H9 (cell line): ENCODE results near the gene NDUFA3. TPM values are rescaled to one million over a fixed set of nuclear protein-coding genes. Genes with fewer than 3 reads are reported as not detected.

Source experiments
- DNase-seq: peaks from one replicate; pipeline ENCODE4 v3.0.0-alpha.2; 2017
- H2AFZ ChIP-seq: one replicate; pipeline ENCODE4 v1.6.1; 2013; ENCODE audit warnings: mild to moderate bottlenecking, low read length, control low read depth, moderate library complexity
- H2AK5ac ChIP-seq: 2 replicates; pipeline ENCODE4 v1.6.1; 2013; ENCODE audit warnings: low read length, control low read depth, mixed read lengths; ENCODE audit not compliant: insufficient read length
- H2BK120ac ChIP-seq: one replicate; pipeline ENCODE4 v1.6.1; 2013; ENCODE audit warnings: low read depth, mild to moderate bottlenecking, low read length, control low read depth, inconsistent platforms; ENCODE audit not compliant: poor library complexity, severe bottlenecking
- H2BK12ac ChIP-seq: 2 replicates; pipeline ENCODE4 v1.6.1; 2013; ENCODE audit warnings: low read length, control low read depth, mixed read lengths, low read depth; ENCODE audit not compliant: insufficient read length
- H2BK15ac ChIP-seq: 2 replicates; pipeline ENCODE4 v1.6.1; 2013; ENCODE audit warnings: low read depth, low read length, control low read depth
- H2BK20ac ChIP-seq: one replicate; pipeline ENCODE4 v1.6.1; 2013; ENCODE audit warnings: low read depth, mild to moderate bottlenecking, low read length, control low read depth, inconsistent platforms; ENCODE audit not compliant: poor library complexity, severe bottlenecking
- H2BK5ac ChIP-seq: 2 replicates; pipeline ENCODE4 v1.6.1; 2013; ENCODE audit warnings: low read length, control low read depth, mixed read lengths; ENCODE audit not compliant: insufficient read length
- H3K14ac ChIP-seq: 2 replicates; pipeline ENCODE4 v1.6.1; 2013; ENCODE audit warnings: low read length, control low read depth; ENCODE audit not compliant: insufficient read depth
- H3K18ac ChIP-seq: 2 replicates; pipeline ENCODE4 v1.6.1; 2013; ENCODE audit warnings: low read depth, mild to moderate bottlenecking, mixed read lengths, low read length, control low read depth; ENCODE audit not compliant: insufficient read length
- H3K23ac ChIP-seq: 2 replicates; pipeline ENCODE4 v1.6.1; 2013; ENCODE audit warnings: low read length, control low read depth, mixed read lengths, low read depth; ENCODE audit not compliant: insufficient read length
- H3K23me2 ChIP-seq: 2 replicates; pipeline ENCODE4 v1.6.1; 2013; ENCODE audit warnings: low read depth, mild to moderate bottlenecking, mixed read lengths, low read length, control low read depth; ENCODE audit not compliant: insufficient read length, poor library complexity, severe bottlenecking
- H3K27ac ChIP-seq: 2 replicates; pipeline ENCODE4 v1.5.1; 2013; ENCODE audit warnings: low read length, control low read depth, mixed read lengths, low read depth; ENCODE audit not compliant: insufficient read length
- H3K27me3 ChIP-seq: 2 replicates; pipeline ENCODE4 v1.6.1; 2013; ENCODE audit warnings: low read length, control low read depth, inconsistent platforms; ENCODE audit not compliant: insufficient read depth
- H3K4ac ChIP-seq: 2 replicates; pipeline ENCODE4 v1.6.1; 2013; ENCODE audit warnings: low read depth, mild to moderate bottlenecking, control low read depth, inconsistent platforms, low read length, moderate library complexity
- H3K4me1 ChIP-seq: 2 replicates; pipeline ENCODE4 v1.6.1; 2013; ENCODE audit warnings: low read length, control low read depth, inconsistent platforms; ENCODE audit not compliant: insufficient read depth
- H3K4me2 ChIP-seq: 2 replicates; pipeline ENCODE4 v1.6.1; 2013; ENCODE audit warnings: low read length, control low read depth, mixed read lengths; ENCODE audit not compliant: insufficient read length, insufficient read depth
- H3K56ac ChIP-seq: 2 replicates; pipeline ENCODE4 v1.6.1; 2013; ENCODE audit warnings: low read depth, mild to moderate bottlenecking, mixed read lengths, low read length, control low read depth; ENCODE audit not compliant: insufficient read length
- H3K79me1 ChIP-seq: 2 replicates; pipeline ENCODE4 v1.6.1; 2013; ENCODE audit warnings: low read depth, mild to moderate bottlenecking, moderate library complexity, low read length, control low read depth, inconsistent platforms; ENCODE audit not compliant: insufficient read depth, poor library complexity, severe bottlenecking
- H3K79me2 ChIP-seq: 2 replicates; pipeline ENCODE4 v1.6.1; 2013; ENCODE audit warnings: low read length, control low read depth, inconsistent platforms; ENCODE audit not compliant: insufficient read depth
- H3K9ac ChIP-seq: 2 replicates; pipeline ENCODE4 v1.6.1; 2013; ENCODE audit warnings: low read length, control low read depth, mixed read lengths; ENCODE audit not compliant: insufficient read length; ENCODE audit errors: extremely low read depth
- H3K9me3 ChIP-seq: one replicate; pipeline ENCODE4 v1.6.1; 2013; ENCODE audit warnings: low read depth, low read length, inconsistent platforms; ENCODE audit not compliant: control insufficient read depth
- H3T11ph ChIP-seq: one replicate; pipeline ENCODE4 v1.6.1; 2013; ENCODE audit warnings: mild to moderate bottlenecking, low read length, control low read depth, inconsistent platforms
- H4K20me1 ChIP-seq: one replicate; pipeline ENCODE4 v1.6.1; 2013; ENCODE audit not compliant: control insufficient read depth, insufficient read length, insufficient read depth
- H4K5ac ChIP-seq: 2 replicates; pipeline ENCODE4 v1.6.1; 2013; ENCODE audit warnings: low read depth, mild to moderate bottlenecking, mixed read lengths, low read length, control low read depth; ENCODE audit not compliant: insufficient read length
- H4K8ac ChIP-seq: replicated peaks from 2 replicates; pipeline ENCODE4 v1.6.1; 2013; ENCODE audit warnings: low read length, control low read depth, mixed read lengths, low read depth; ENCODE audit not compliant: insufficient read length
- H4K91ac ChIP-seq: 2 replicates; pipeline ENCODE4 v1.6.1; 2013; ENCODE audit warnings: low read depth, mild to moderate bottlenecking, moderate library complexity, mixed read lengths, low read length, control low read depth; ENCODE audit not compliant: insufficient read length
- H3K27ac Mint-ChIP-seq, 3 experiments: 2 replicates in 2 of 3; 3 replicates in 1 of 3; pipeline ENCODE4 v1.8.0; 2020 to 2021; ENCODE audit warnings: mixed read lengths in 3 of 3, mild to moderate bottlenecking in 1 of 3, moderate library complexity in 1 of 3
- H3K27me3 Mint-ChIP-seq: 2 replicates; pipeline ENCODE4 v1.8.0; 2021; ENCODE audit warnings: low read depth, mild to moderate bottlenecking, moderate library complexity, mixed read lengths
- H3K36me3 Mint-ChIP-seq, 3 experiments: 2 replicates in 2 of 3; 3 replicates in 1 of 3; pipeline ENCODE4 v1.8.0; 2020 to 2021; ENCODE audit warnings: low read depth in 3 of 3, mixed read lengths in 3 of 3; ENCODE audit not compliant: insufficient read depth in 1 of 3
- H3K4me1 Mint-ChIP-seq, 2 experiments: 2 replicates each; pipeline ENCODE4 v1.8.0; 2020; ENCODE audit warnings: mixed read lengths in 2 of 2
- H3K4me3 Mint-ChIP-seq, 2 experiments: 2 replicates in 1 of 2; 3 replicates in 1 of 2; pipeline ENCODE4 v1.8.0; 2020 to 2021; ENCODE audit warnings: mild to moderate bottlenecking in 2 of 2, mixed read lengths in 2 of 2, moderate library complexity in 1 of 2
- H3K9me3 Mint-ChIP-seq, 2 experiments: 2 replicates in 1 of 2; 3 replicates in 1 of 2; pipeline ENCODE4 v1.8.0; 2020; ENCODE audit warnings: mild to moderate bottlenecking in 2 of 2, mixed read lengths in 2 of 2, moderate library complexity in 1 of 2
- WGBS: extraction: QIAGEN DNeasy Blood & Tissue Kit; methylation state at CpG from one replicate; pipeline ENCODE4 v1.1.7; 2013; ENCODE audit warnings: missing lambda C conversion rate, low lambda C conversion rate, mixed read lengths; ENCODE audit not compliant: insufficient read length; ENCODE audit errors: extremely low coverage; 5-methylcytosine and 5-hydroxymethylcytosine counted together
- total RNA-seq: library from RNA; stranded (reverse); gene quantifications from 2 replicates; pipeline ENCODE4 v1.2.1, GENCODE V29; 2021
- TF ChIP-seq, protein P1 (sequence below): fragments of 200-600 bp; sonication (generic); conservative IDR thresholded peaks from 3 replicates; pipeline ENCODE4 v1.8.0; 2021; ENCODE audit warnings: antibody characterized with exemption, mild to moderate bottlenecking

Gene NDUFA3
- total RNA-seq, 1 experiment from 2014 or later = 174 TPM

DNA sequence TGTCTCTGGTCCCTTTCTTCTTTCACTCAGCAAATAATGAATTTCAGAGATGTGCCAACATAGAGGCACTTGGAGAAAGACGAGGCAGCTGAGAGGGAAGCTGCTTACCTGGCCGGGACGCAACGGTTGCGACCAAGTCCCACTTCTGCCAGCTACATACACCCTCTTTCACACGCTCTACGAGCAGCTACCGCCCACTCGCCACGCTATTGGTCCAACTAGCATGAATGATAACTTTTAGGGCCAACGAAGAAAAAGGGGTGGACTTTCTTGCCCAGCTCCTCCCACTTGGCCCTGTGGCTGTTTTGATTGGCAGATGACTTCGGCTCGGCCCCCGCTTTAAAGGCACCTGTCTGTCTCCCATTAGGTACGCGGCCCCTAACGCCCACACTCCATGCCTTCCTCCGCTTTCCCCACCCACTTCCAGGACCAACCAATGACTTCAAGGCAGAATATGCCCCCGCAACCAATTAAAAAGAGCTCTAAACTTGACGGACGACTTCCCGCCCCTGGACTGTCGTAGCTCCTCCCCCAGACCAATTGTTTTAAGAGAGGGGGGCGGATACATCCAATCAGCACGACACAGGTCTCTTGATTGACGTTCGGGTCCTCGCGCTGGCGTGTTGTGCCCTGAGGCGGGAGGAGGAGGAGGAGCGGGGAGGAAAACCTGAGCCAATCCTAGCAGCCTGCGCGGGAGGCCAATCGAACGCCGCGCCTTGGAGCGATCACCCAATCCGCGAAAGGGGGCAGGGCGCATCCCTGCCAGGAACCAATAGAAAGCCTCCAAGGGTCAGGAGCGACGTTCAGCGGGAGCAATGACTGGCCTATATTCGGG is 34.4 kb downstream of the NDUFA3 start:
- Histone ChIP-seq H2BK120ac (no peak overlapping the region), H3K27me3 (no peaks in the 10 kb centered on the region), H2BK12ac (no peak overlapping the region), H3K4ac (no peak overlapping the region), H4K8ac (no peak overlapping the region), H3K18ac (no peak overlapping the region), H2BK15ac (no peak overlapping the region), H3K4me1 (no peaks in the 10 kb centered on the region), H3K79me1 (peaks cover 17% of the 10 kb centered on the region), H3K23ac (no peak overlapping the region), H3K23me2 (peaks cover 15% of the 10 kb centered on the region), H3T11ph (no peak overlapping the region), H3K9ac (peak overlapping the region; percentile 59), H4K20me1 (peaks cover 3% of the 10 kb centered on the region), H2AFZ (no peak overlapping the region), H3K9me3 (peaks cover 4% of the 10 kb centered on the region), H2BK20ac (no peak overlapping the region), H3K56ac (no peak overlapping the region), H2AK5ac (no peak overlapping the region), H3K79me2 (peaks cover 24% of the 10 kb centered on the region; the same call in 1 of the 2 replicates), H4K91ac (no peak overlapping the region), H4K5ac (no peak overlapping the region), H3K27ac (no peak overlapping the region), H3K14ac (no peak overlapping the region), H2BK5ac (no peak overlapping the region), H3K4me2 (peak overlapping the region; percentile 94)
- Mint-ChIP-seq H3K27me3 (peaks cover 1% of the 10 kb centered on the region; the same call in 1 of the 2 replicates), H3K36me3 (peaks cover 23 to 52% (median 28%) of the 10 kb centered on the region in 3 experiments), H3K4me1 (peaks cover 37 to 39% of the 10 kb centered on the region in 2 experiments), H3K9me3 (peaks cover 11 to 12% of the 10 kb centered on the region in 2 experiments), H3K4me3 (peak overlapping the region; percentile 80 to 93), H3K27ac (peak overlapping the region; percentile 90 to 98 (median 93))
- WGBS = no CpG with 5 or more reads among the region's 46 CpGs
- DNase-seq = peak; percentile 100
- TF ChIP-seq, protein P1, sequence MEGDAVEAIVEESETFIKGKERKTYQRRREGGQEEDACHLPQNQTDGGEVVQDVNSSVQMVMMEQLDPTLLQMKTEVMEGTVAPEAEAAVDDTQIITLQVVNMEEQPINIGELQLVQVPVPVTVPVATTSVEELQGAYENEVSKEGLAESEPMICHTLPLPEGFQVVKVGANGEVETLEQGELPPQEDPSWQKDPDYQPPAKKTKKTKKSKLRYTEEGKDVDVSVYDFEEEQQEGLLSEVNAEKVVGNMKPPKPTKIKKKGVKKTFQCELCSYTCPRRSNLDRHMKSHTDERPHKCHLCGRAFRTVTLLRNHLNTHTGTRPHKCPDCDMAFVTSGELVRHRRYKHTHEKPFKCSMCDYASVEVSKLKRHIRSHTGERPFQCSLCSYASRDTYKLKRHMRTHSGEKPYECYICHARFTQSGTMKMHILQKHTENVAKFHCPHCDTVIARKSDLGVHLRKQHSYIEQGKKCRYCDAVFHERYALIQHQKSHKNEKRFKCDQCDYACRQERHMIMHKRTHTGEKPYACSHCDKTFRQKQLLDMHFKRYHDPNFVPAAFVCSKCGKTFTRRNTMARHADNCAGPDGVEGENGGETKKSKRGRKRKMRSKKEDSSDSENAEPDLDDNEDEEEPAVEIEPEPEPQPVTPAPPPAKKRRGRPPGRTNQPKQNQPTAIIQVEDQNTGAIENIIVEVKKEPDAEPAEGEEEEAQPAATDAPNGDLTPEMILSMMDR = no peak
